Omental fat pad (tissue), 4 donors: ENCODE data around the gene FAM210A. TPM values are rescaled to one million over a fixed set of nuclear protein-coding genes. Genes with fewer than 3 reads are reported as not detected.
A peak's percentile ranks its signal among the peaks of the same experiment; 100 is the strongest.
"Not testable (repeated sequence)": the region's sequence is repeated elsewhere in the genome, so short reads cannot be mapped to it uniquely, and the experiment has no call there.

Experiments
- ATAC-seq: fragments of 150-250 bp; one replicate; pipeline ENCODE4 v1.9.1; 2016; ENCODE audit warnings: mild to moderate bottlenecking, moderate library complexity; ENCODE audit not compliant: low FRiP score
- DNase-seq: peaks from one replicate; pipeline ENCODE4 v3.0.0-alpha.2; 2019; ENCODE audit warnings: low spot score
- total RNA-seq, 4 donors: library from RNA; depleted of rRNA; stranded (reverse); fragments of >200 nt; gene quantifications; one replicate each; pipeline ENCODE4 v1.1.0, GENCODE V29; 2016
- TF ChIP-seq, protein P1 (sequence below), 3 donors: fragments of 450-650 bp; IDR thresholded peaks; one replicate each; pipeline ENCODE4 v1.5.1; 2016 to 2017; ENCODE audit warnings: antibody characterized with exemption in 3 of 3, mild to moderate bottlenecking in 3 of 3, moderate library complexity in 2 of 3

The FAM210A gene
- total RNA-seq, 4 donors from 2014 or later: 6.6 to 30.9 (median 15.8) TPM

DNA sequence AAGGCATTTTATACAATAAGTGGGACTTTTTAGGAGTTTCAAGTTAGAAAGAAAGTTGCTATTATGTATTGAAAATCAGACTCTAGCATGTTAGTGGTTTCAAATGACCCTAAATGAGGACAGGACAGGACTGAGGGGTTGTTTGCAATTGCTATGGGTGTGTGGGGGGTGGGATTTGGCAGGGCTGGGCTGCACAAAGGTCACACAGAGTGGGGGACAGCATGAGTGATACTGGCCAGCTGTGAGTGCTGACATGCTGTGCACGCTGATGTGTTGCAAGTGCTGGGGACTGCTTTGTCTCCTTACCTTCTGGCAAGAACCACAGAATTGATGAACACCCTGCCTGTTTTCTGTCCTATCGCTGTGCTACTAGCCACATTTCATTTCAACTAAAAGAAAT lies 29.9 kb upstream of the FAM210A start:
- no peak for DNase-seq
- no peak for ATAC-seq
- TF ChIP-seq, protein P1, sequence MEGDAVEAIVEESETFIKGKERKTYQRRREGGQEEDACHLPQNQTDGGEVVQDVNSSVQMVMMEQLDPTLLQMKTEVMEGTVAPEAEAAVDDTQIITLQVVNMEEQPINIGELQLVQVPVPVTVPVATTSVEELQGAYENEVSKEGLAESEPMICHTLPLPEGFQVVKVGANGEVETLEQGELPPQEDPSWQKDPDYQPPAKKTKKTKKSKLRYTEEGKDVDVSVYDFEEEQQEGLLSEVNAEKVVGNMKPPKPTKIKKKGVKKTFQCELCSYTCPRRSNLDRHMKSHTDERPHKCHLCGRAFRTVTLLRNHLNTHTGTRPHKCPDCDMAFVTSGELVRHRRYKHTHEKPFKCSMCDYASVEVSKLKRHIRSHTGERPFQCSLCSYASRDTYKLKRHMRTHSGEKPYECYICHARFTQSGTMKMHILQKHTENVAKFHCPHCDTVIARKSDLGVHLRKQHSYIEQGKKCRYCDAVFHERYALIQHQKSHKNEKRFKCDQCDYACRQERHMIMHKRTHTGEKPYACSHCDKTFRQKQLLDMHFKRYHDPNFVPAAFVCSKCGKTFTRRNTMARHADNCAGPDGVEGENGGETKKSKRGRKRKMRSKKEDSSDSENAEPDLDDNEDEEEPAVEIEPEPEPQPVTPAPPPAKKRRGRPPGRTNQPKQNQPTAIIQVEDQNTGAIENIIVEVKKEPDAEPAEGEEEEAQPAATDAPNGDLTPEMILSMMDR (IDR thresholded peaks at IDR 0.05): no peak

DNA sequence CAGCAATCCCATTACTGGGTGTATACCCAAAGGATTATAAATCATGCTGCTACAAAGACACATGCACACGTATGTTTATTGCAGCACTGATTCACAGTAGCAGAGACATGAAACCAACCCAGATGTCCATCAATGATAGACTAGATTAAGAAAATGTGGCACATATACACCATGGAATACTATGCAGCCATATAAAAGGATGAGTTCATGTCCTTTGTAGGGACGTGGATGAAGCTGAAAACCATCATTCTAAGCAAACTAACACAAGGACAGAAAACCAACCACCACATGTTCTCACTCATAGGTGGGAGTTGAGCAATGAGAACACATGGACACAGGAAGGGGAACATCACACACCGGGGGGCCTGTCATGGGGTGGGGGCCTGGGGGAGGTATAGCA lies 25.2 kb upstream of the FAM210A start:
- DNase-seq, ATAC-seq: not testable (repeated sequence)

DNA sequence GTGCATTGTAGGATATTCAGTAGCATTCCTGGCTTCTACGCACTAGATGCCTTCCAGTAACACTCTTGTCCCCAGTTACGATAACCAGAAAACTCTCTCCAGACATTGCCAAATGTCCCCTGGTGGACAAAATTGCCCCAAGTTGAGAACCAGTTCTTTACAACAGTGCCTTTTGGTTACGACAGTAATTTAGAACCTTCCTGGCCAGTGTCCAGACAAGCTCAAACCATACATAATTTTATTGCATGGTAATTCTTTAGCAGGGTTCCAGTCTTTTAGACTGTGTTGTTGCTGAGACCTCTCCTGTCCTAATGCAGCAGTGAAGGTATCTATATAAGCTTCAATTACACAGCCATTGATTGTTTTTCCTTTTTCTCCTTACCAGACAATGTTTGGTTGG lies 20.3 kb upstream of the FAM210A start:
- DNase-seq: no peak
- TF ChIP-seq, protein P1 (IDR thresholded peaks at IDR 0.05): no peak
- no peak for ATAC-seq

DNA sequence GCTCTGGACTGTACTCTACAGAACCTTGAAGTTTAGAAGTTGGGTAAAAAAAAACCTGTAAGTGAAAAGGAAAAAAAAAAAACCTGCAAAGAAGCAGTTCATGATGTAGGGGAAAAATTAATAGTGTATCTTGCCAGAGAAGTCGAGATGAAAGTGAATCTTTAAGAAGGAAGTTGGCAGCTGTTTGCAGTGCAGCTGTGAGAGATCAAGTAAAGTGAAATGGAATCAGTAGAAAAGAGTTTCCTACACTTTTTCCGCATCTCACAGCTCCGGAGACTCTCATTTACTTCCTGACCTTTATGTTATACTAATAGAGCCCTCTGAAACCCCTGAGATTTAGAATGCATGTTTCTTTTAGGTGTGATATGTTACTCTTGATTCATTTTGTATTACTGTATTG lies 19.3 kb upstream of the FAM210A start:
- DNase-seq: no peak
- no peak for ATAC-seq

DNA sequence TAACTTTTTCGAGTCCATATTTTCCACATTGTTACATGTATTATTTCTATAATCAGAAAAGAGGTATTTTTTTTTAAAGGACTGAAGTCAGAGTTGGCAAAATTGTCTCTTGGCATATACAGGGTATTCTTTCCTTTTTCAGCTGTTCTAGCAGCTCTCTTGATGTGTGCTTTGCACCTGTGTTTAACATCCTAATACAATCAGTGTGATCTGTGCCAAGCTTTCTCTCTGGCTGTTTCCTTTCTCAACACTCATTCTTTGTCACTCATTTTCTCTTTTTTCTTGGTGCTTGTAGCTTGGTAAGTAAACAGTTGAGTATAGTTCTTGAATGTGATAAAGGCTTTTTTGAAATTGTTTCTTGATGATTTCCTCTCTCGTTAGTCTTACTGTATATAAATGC lies 9.3 kb upstream of the FAM210A start:
- no peak for DNase-seq

More for the DNA sequence above, 19.3 kb upstream of the FAM210A start:
- TF ChIP-seq, protein P1 (IDR thresholded peaks at IDR 0.05): no peak

DNA sequence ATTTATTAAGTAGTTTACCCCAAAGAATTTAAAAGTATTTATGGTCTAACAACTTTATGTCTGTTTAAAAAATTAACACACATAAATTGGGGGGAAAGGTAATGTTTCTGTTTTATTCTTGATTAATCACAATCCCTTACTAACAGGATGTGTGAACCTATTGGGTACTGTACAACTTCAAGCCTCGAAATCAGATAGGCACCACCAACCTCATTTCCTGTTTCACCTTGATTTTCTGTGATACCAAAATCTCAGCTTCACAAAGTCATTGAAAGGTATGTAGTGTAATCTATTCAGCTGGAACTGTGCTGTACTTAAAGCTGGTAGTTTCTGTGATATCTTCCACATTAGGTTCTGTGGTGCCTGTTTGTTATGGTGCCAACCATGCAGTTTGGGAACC lies 4.1 kb upstream of the FAM210A start:
- DNase-seq: no peak
- ATAC-seq: no peak
- TF ChIP-seq, protein P1 (IDR thresholded peaks at IDR 0.05): no peak

More for the DNA sequence above, 9.3 kb upstream of the FAM210A start:
- ATAC-seq: no peak
- TF ChIP-seq, protein P1 (IDR thresholded peaks at IDR 0.05): no peak

DNA sequence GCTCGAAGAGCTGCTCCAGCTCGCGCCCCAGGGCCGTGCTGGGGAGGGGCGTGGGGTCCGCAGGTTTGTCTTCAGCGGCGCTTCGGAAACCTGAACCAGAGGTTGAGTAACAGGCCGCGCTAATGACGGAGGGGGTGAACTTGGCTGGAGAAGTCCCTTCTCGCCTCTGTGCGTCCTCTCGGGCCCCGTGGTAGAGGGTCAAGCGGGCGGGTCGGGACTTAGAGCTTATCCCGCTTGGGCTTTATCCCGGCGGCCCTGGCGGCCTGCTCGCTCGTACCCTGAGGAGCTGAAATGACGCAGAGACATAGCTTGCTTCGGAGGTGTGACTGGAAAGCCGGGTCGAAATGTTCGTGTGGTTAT lies 594 bp upstream of the FAM210A start:
- TF ChIP-seq, protein P1 (IDR thresholded peaks at IDR 0.05): no peak
- ATAC-seq (peak; percentile 67), DNase-seq (no peak)
